GM23338 (cell line): ENCODE results near the gene MIER1. TPM values are rescaled to one million over a fixed set of nuclear protein-coding genes. Genes with fewer than 3 reads are reported as not detected.

ENCODE experiments used
- ATAC-seq: fragments of 200-7000 bp; cut with Tn5 transposase; 3 replicates; pipeline ENCODE4 v1.9.1; 2020
- DNase-seq: peaks from one replicate; pipeline ENCODE4 v3.0.0-alpha.2; 2015; ENCODE audit warnings: low spot score
- H2AFZ ChIP-seq: fragments of 200-600 bp; sonication (generic); 2 replicates; pipeline ENCODE4 v1.8.0; 2016; ENCODE audit warnings: antibody characterized with exemption, mild to moderate bottlenecking, moderate library complexity
- H3F3A ChIP-seq: fragments of 200-600 bp; sonication (generic); replicated peaks from 2 replicates; pipeline ENCODE4 v1.8.0; 2017; ENCODE audit warnings: antibody characterized with exemption, mixed run types, low read depth
- H3K27ac ChIP-seq: fragments of 200-600 bp; sonication (generic); 2 replicates; pipeline ENCODE4 v1.6.1; 2016; ENCODE audit warnings: low read depth
- H3K27me3 ChIP-seq: fragments of 200-600 bp; sonication (generic); 2 replicates; pipeline ENCODE4 v1.8.0; 2016; ENCODE audit warnings: mild to moderate bottlenecking, mixed run types, moderate library complexity; ENCODE audit not compliant: insufficient read depth
- H3K36me3 ChIP-seq: fragments of 200-600 bp; sonication (generic); 2 replicates; pipeline ENCODE4 v1.8.0; 2016; ENCODE audit warnings: mild to moderate bottlenecking; ENCODE audit not compliant: insufficient read depth
- H3K4me1 ChIP-seq: fragments of 200-600 bp; sonication (generic); 2 replicates; pipeline ENCODE4 v1.8.0; 2016; ENCODE audit warnings: mild to moderate bottlenecking, moderate library complexity; ENCODE audit not compliant: insufficient read depth
- H3K4me2 ChIP-seq: fragments of 200-600 bp; sonication (generic); 2 replicates; pipeline ENCODE4 v1.7.1; 2017; ENCODE audit warnings: mixed run types
- H3K4me3 ChIP-seq: fragments of 200-600 bp; sonication (generic); 2 replicates; pipeline ENCODE4 v1.6.1; 2016; ENCODE audit warnings: mixed run types
- H3K79me2 ChIP-seq: fragments of 200-600 bp; sonication (generic); replicated peaks from 2 replicates; pipeline ENCODE4 v1.8.0; 2017; ENCODE audit warnings: mild to moderate bottlenecking; ENCODE audit not compliant: insufficient read depth
- H3K9me2 ChIP-seq: fragments of 200-600 bp; sonication (generic); 2 replicates; pipeline ENCODE4 v1.8.0; 2017; ENCODE audit not compliant: insufficient read depth
- H4K20me1 ChIP-seq: fragments of 200-600 bp; sonication (generic); replicated peaks from 2 replicates; pipeline ENCODE4 v1.8.0; 2017; ENCODE audit warnings: mild to moderate bottlenecking; ENCODE audit not compliant: insufficient read depth
- H3K27ac Mint-ChIP-seq: 2 replicates; pipeline ENCODE4 v1.8.0; 2020; ENCODE audit warnings: inconsistent platforms, mild to moderate bottlenecking, moderate library complexity, mixed read lengths
- H3K27me3 Mint-ChIP-seq: 3 replicates; pipeline ENCODE4 v1.8.0; 2022; ENCODE audit warnings: low read depth, mild to moderate bottlenecking, moderate library complexity, mixed read lengths, inconsistent platforms; ENCODE audit not compliant: insufficient read depth, poor library complexity
- H3K36me3 Mint-ChIP-seq: 3 replicates; pipeline ENCODE4 v1.8.0; 2021; ENCODE audit warnings: low read depth, mild to moderate bottlenecking, inconsistent platforms, moderate library complexity, mixed read lengths
- H3K4me1 Mint-ChIP-seq: 3 replicates; pipeline ENCODE4 v1.8.0; 2020; ENCODE audit warnings: mild to moderate bottlenecking, inconsistent platforms, mixed read lengths
- H3K4me3 Mint-ChIP-seq: 3 replicates; pipeline ENCODE4 v1.8.0; 2021; ENCODE audit warnings: moderate library complexity, mild to moderate bottlenecking, inconsistent platforms, mixed read lengths
- H3K9me3 Mint-ChIP-seq: 3 replicates; pipeline ENCODE4 v1.8.0; 2020; ENCODE audit warnings: moderate library complexity, mild to moderate bottlenecking, inconsistent platforms, mixed read lengths
- EZH2phosphoT487 ChIP-seq: fragments of 200-600 bp; sonication (generic); IDR thresholded peaks from one replicate; pipeline ENCODE4 v1.8.1; 2018; ENCODE audit warnings: antibody characterized with exemption; ENCODE audit not compliant: unreplicated experiment
- NANOG ChIP-seq: IDR thresholded peaks from 2 replicates; pipeline ENCODE4 v1.6.1; 2016; ENCODE audit warnings: antibody characterized with exemption, borderline replicate concordance
- POLR2AphosphoS5 ChIP-seq: IDR thresholded peaks from 2 replicates; pipeline ENCODE4 v1.6.1; 2016; ENCODE audit warnings: antibody characterized with exemption, low read depth
- REST ChIP-seq: IDR thresholded peaks from one replicate; pipeline ENCODE4 v1.6.1; 2018; ENCODE audit warnings: antibody characterized with exemption; ENCODE audit not compliant: unreplicated experiment
- STAT1 ChIP-seq: IDR thresholded peaks from one replicate; pipeline ENCODE4 v1.6.1; 2016; ENCODE audit warnings: antibody characterized with exemption; ENCODE audit not compliant: unreplicated experiment
- ZNF114 ChIP-seq: fragments of 250-450 bp; sonication (Bioruptor Pico); IDR thresholded peaks from 2 replicates; pipeline ENCODE4 v1.5.0; 2020; ENCODE audit warnings: mild to moderate bottlenecking, moderate library complexity
- polyA plus RNA-seq: library from polyadenylated mRNA; unstranded; fragments of >200 nt; fragmentation: Nextera tagmentation; extraction: Ambion mirVana; gene quantifications from 2 replicates; pipeline ENCODE4 v1.2.1, GENCODE V29; 2016
- total RNA-seq: library from RNA; depleted of rRNA; stranded (reverse); fragments of >200 nt; shearing (Covaris generic); gene quantifications from 2 replicates; pipeline ENCODE4 v1.2.3, GENCODE V29; 2014
- TF ChIP-seq, protein P1 (sequence below): IDR thresholded peaks from 2 replicates; pipeline ENCODE4 v1.6.1; 2016; ENCODE audit warnings: antibody characterized with exemption

Gene MIER1
- total and polyA plus RNA-seq, 2 experiments from 2014 or later = 38.2 to 72.8 TPM

GRCh38 chr1:66999640-67000400 lies 75.0 kb downstream of the MIER1 start (continued):
- no peak for TF ChIP-seq REST

DNA sequence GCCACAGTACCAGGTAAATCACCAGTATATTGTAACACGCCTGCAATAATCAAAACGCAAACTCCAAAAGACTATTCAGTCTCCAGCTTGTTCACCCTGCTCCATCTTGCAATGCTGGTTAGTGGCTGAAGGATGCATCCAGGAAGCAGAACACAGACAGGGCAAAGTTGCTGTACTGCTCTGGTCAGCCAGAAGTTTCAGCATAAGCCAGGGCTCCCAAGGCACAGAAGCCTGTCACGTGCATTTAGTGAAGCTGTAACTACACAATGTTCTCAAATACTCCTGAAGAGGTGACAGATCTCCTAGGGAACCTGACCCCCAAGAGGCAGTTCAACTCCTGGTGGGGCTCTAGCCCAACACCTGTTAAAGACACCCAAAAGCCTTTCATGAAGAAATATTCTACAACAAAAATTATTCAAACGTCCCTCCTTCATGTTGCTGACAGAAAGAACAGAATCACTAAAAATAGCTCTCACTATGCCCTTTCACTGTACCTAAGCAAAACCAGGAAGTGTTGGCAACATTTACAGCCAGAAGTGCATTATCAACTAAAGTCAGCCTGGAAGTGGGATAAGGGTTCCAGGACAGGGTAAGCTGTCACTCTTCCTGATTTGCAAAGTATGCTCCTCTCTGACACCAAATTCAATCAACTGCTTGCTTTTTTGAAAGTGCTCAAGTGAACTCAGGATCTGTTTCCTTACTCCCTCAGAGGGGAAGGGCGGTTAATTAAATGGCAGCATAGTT lies 77.1 kb downstream of the MIER1 start:
- Histone ChIP-seq H3K27me3 (no peaks in the 10 kb centered on the region), H3K27ac (no peak overlapping the region), H3K4me1 (no peaks in the 10 kb centered on the region), H3K4me3 (no peak overlapping the region), H3K36me3 (no peaks in the 10 kb centered on the region), H4K20me1 (no peaks in the 10 kb centered on the region), H2AFZ (no peak overlapping the region), H3K4me2 (no peak overlapping the region), H3K9me2 (no peaks in the 10 kb centered on the region), H3F3A (no peaks in the 10 kb centered on the region), H3K79me2 (no peaks in the 10 kb centered on the region)
- Mint-ChIP-seq H3K4me1 (peaks cover 3% of the 10 kb centered on the region; the same call in 1 of the 3 replicates), H3K9me3 (no peaks in the 10 kb centered on the region), H3K27me3 (no peaks in the 10 kb centered on the region), H3K36me3 (no peaks in the 10 kb centered on the region), H3K4me3 (no peak overlapping the region), H3K27ac (no peak overlapping the region)
- no peak for ATAC-seq
- no peak for DNase-seq
- TF ChIP-seq POLR2AphosphoS5 (no peak), NANOG (no peak), REST (no peak), EZH2phosphoT487 (no peak), STAT1 (no peak), ZNF114 (no peak)
- TF ChIP-seq, protein P1, sequence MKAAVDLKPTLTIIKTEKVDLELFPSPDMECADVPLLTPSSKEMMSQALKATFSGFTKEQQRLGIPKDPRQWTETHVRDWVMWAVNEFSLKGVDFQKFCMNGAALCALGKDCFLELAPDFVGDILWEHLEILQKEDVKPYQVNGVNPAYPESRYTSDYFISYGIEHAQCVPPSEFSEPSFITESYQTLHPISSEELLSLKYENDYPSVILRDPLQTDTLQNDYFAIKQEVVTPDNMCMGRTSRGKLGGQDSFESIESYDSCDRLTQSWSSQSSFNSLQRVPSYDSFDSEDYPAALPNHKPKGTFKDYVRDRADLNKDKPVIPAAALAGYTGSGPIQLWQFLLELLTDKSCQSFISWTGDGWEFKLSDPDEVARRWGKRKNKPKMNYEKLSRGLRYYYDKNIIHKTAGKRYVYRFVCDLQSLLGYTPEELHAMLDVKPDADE = no peak
